ENCODE measurements around the gene SLC39A6.

Gene SLC39A6

DNA sequence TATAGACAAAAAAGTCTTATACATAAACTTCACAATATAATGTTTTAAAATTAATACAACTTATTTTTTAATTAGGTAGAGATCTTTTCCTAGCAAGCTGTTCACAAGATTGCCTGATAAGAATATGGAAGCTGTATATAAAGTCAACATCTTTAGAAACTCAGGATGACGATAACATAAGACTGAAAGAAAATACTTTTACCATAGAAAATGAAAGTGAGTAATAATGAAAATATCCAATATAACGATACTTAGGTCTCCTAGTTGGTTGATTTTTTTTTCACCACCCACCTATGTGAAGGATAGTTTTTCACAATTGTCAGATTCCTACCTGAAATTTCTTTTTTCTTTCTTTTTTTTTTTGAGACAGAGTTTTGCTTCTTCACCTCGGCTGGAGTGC, 13.6 kb upstream of the SLC39A6 start:
- no peak for ATAC-seq
- no peak for TF ChIP-seq PPARA (CRISPR knock-in tag; IDR thresholded peaks at IDR 0.05; ENCODE audit: borderline replicate concordance)
- TF ChIP-seq, protein P1, sequence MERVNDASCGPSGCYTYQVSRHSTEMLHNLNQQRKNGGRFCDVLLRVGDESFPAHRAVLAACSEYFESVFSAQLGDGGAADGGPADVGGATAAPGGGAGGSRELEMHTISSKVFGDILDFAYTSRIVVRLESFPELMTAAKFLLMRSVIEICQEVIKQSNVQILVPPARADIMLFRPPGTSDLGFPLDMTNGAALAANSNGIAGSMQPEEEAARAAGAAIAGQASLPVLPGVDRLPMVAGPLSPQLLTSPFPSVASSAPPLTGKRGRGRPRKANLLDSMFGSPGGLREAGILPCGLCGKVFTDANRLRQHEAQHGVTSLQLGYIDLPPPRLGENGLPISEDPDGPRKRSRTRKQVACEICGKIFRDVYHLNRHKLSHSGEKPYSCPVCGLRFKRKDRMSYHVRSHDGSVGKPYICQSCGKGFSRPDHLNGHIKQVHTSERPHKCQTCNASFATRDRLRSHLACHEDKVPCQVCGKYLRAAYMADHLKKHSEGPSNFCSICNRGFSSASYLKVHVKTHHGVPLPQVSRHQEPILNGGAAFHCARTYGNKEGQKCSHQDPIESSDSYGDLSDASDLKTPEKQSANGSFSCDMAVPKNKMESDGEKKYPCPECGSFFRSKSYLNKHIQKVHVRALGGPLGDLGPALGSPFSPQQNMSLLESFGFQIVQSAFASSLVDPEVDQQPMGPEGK (CRISPR knock-in tag; IDR thresholded peaks at IDR 0.05; ENCODE audit: borderline replicate concordance), result no peak
- TF ChIP-seq ZNF70 (CRISPR knock-in tag; IDR thresholded peaks at IDR 0.05), result no peak
- no peak for TF ChIP-seq TOX (CRISPR knock-in tag; IDR thresholded peaks at IDR 0.05; ENCODE audit: borderline replicate concordance)
- no peak for TF ChIP-seq OSR1 (CRISPR knock-in tag; IDR thresholded peaks at IDR 0.05)
- no peak for TF ChIP-seq RARB (CRISPR knock-in tag; IDR thresholded peaks at IDR 0.05)
- TF ChIP-seq ESRRG (CRISPR knock-in tag; IDR thresholded peaks at IDR 0.05), result no peak
- TF ChIP-seq, protein P2, sequence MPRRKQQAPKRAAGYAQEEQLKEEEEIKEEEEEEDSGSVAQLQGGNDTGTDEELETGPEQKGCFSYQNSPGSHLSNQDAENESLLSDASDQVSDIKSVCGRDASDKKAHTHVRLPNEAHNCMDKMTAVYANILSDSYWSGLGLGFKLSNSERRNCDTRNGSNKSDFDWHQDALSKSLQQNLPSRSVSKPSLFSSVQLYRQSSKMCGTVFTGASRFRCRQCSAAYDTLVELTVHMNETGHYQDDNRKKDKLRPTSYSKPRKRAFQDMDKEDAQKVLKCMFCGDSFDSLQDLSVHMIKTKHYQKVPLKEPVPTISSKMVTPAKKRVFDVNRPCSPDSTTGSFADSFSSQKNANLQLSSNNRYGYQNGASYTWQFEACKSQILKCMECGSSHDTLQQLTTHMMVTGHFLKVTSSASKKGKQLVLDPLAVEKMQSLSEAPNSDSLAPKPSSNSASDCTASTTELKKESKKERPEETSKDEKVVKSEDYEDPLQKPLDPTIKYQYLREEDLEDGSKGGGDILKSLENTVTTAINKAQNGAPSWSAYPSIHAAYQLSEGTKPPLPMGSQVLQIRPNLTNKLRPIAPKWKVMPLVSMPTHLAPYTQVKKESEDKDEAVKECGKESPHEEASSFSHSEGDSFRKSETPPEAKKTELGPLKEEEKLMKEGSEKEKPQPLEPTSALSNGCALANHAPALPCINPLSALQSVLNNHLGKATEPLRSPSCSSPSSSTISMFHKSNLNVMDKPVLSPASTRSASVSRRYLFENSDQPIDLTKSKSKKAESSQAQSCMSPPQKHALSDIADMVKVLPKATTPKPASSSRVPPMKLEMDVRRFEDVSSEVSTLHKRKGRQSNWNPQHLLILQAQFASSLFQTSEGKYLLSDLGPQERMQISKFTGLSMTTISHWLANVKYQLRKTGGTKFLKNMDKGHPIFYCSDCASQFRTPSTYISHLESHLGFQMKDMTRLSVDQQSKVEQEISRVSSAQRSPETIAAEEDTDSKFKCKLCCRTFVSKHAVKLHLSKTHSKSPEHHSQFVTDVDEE (CRISPR knock-in tag; IDR thresholded peaks at IDR 0.05), result no peak
- TF ChIP-seq ZFP30 (CRISPR knock-in tag; IDR thresholded peaks at IDR 0.05), result no peak
- TF ChIP-seq TCF4 (CRISPR knock-in tag; IDR thresholded peaks at IDR 0.05; ENCODE audit: borderline replicate concordance), result no peak
- TF ChIP-seq ISL1 (CRISPR knock-in tag; IDR thresholded peaks at IDR 0.05), result no peak
- TF ChIP-seq CSDC2 (CRISPR knock-in tag; IDR thresholded peaks at IDR 0.05), result no peak
- TF ChIP-seq GLIS3 (CRISPR knock-in tag; IDR thresholded peaks at IDR 0.05), result no peak
- TF ChIP-seq SNAI2 (CRISPR knock-in tag; IDR thresholded peaks at IDR 0.05), result no peak
- no peak for TF ChIP-seq ZFP3 (CRISPR knock-in tag; IDR thresholded peaks at IDR 0.05)
- TF ChIP-seq ZNF8 (CRISPR knock-in tag; IDR thresholded peaks at IDR 0.05), result no peak
- TF ChIP-seq, protein P3, sequence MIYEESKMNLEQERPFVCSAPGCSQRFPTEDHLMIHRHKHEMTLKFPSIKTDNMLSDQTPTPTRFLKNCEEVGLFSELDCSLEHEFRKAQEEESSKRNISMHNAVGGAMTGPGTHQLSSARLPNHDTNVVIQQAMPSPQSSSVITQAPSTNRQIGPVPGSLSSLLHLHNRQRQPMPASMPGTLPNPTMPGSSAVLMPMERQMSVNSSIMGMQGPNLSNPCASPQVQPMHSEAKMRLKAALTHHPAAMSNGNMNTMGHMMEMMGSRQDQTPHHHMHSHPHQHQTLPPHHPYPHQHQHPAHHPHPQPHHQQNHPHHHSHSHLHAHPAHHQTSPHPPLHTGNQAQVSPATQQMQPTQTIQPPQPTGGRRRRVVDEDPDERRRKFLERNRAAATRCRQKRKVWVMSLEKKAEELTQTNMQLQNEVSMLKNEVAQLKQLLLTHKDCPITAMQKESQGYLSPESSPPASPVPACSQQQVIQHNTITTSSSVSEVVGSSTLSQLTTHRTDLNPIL (CRISPR knock-in tag; IDR thresholded peaks at IDR 0.05; ENCODE audit: low read depth), result no peak
- no peak for TF ChIP-seq ZNF565 (CRISPR knock-in tag; conservative IDR thresholded peaks at IDR 0.05; ENCODE audit: low read depth)
- TF ChIP-seq, protein P4, sequence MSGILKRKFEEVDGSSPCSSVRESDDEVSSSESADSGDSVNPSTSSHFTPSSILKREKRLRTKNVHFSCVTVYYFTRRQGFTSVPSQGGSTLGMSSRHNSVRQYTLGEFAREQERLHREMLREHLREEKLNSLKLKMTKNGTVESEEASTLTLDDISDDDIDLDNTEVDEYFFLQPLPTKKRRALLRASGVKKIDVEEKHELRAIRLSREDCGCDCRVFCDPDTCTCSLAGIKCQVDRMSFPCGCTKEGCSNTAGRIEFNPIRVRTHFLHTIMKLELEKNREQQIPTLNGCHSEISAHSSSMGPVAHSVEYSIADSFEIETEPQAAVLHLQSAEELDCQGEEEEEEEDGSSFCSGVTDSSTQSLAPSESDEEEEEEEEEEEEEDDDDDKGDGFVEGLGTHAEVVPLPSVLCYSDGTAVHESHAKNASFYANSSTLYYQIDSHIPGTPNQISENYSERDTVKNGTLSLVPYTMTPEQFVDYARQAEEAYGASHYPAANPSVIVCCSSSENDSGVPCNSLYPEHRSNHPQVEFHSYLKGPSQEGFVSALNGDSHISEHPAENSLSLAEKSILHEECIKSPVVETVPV (CRISPR knock-in tag; IDR thresholded peaks at IDR 0.05), result no peak

DNA sequence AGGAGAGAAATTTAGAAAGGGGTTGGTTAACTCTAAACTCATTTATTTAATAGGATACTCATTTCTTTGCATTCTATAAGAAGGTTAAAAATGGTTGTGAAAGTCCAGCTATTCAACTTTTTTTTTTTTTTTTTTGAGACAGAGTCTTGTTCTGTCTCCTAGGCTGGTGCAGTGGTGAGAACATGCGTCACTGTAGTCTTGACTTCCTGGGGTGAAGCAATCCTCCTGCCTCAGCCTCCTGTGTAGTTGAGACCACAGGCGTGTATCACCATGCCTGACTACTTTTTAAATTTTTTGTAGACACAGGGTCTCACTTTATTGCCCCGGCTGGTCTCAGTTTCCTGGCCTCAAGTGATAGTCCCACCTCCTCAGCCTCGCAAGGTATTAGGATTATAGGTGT, 12.4 kb upstream of the SLC39A6 start:
- TF ChIP-seq GLIS3 (CRISPR knock-in tag; IDR thresholded peaks at IDR 0.05) (no peak), PPARA (CRISPR knock-in tag; IDR thresholded peaks at IDR 0.05; ENCODE audit: borderline replicate concordance) (no peak), ZC3H10 (CRISPR knock-in tag; IDR thresholded peaks at IDR 0.05) (no peak), TCF4 (CRISPR knock-in tag; IDR thresholded peaks at IDR 0.05; ENCODE audit: borderline replicate concordance) (no peak), ZNF565 (CRISPR knock-in tag; conservative IDR thresholded peaks at IDR 0.05; ENCODE audit: low read depth) (no peak), ZFP30 (CRISPR knock-in tag; IDR thresholded peaks at IDR 0.05) (no peak), CSDC2 (CRISPR knock-in tag; IDR thresholded peaks at IDR 0.05) (no peak), ESRRG (CRISPR knock-in tag; IDR thresholded peaks at IDR 0.05) (no peak), BACH2 (CRISPR knock-in tag; IDR thresholded peaks at IDR 0.05; ENCODE audit: borderline replicate concordance) (no peak), TOX (CRISPR knock-in tag; IDR thresholded peaks at IDR 0.05; ENCODE audit: borderline replicate concordance) (no peak), ZNF8 (CRISPR knock-in tag; IDR thresholded peaks at IDR 0.05) (no peak)
- TF ChIP-seq, protein P5, sequence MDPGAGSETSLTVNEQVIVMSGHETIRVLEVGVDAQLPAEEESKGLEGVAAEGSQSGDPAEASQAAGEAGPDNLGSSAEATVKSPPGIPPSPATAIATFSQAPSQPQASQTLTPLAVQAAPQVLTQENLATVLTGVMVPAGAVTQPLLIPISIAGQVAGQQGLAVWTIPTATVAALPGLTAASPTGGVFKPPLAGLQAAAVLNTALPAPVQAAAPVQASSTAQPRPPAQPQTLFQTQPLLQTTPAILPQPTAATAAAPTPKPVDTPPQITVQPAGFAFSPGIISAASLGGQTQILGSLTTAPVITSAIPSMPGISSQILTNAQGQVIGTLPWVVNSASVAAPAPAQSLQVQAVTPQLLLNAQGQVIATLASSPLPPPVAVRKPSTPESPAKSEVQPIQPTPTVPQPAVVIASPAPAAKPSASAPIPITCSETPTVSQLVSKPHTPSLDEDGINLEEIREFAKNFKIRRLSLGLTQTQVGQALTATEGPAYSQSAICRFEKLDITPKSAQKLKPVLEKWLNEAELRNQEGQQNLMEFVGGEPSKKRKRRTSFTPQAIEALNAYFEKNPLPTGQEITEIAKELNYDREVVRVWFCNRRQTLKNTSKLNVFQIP (CRISPR knock-in tag; IDR thresholded peaks at IDR 0.05; ENCODE audit: borderline replicate concordance, low read depth), result no peak
- TF ChIP-seq, protein P4 (CRISPR knock-in tag; IDR thresholded peaks at IDR 0.05), result no peak
- TF ChIP-seq, protein P3 (CRISPR knock-in tag; IDR thresholded peaks at IDR 0.05; ENCODE audit: low read depth), result no peak
- ATAC-seq, result no peak
